HCT116 (cell line): Measurements from ENCODE around the gene ST6GALNAC2. TPM values are rescaled to one million over a fixed set of nuclear protein-coding genes. Genes with fewer than 3 reads are reported as not detected.

Experiments used
- ATAC-seq: fragments of 200-7000 bp; cut with Tn5 transposase; 2 replicates; pipeline ENCODE4 v1.9.1; 2020; ENCODE audit warnings: mild to moderate bottlenecking, moderate library complexity
- BruUV-seq: library from RNA; stranded (reverse); fragments of 400-500 nt; replicated peaks from 2 replicates; lab custom pipeline; 2021; lab: Mats Ljungman, UMichigan
- CTCF ChIA-PET: fragments of 300-600 bp; sonication (Branson Sonifier 250); formaldehyde crosslinking; loops from one replicate; lab custom pipeline; 2021; ENCODE audit warnings: antibody characterized with exemption; lab: Charles Lee
- POLR2A ChIA-PET: fragments of 300-600, 350-600 bp; sonication (Branson Sonifier 250); formaldehyde crosslinking; loops from one replicate; lab custom pipeline; 2021; ENCODE audit warnings: antibody characterized with exemption; lab: Charles Lee
- RAD21 ChIA-PET, 2 experiments: fragments of 300-600 bp; sonication (Branson Sonifier 250); formaldehyde crosslinking; loops; one replicate each; lab custom pipeline; 2023; ENCODE audit warnings: low total read pairs in 2 of 2; ENCODE audit not compliant: uncharacterized antibody in 2 of 2, unreplicated experiment in 2 of 2, low non-redundant PET in 1 of 2; lab: Charles Lee
- DNase-seq: peaks from one replicate; pipeline ENCODE4 v3.0.0-alpha.2; 2010; ENCODE audit warnings: low read depth, low spot score
- H2AFZ ChIP-seq: fragments of 200-600 bp; shearing (Covaris generic), sonication (generic); 2 replicates; pipeline ENCODE4 v1.6.1; 2017; ENCODE audit warnings: low read depth, mixed run types, mixed read lengths, antibody characterized with exemption, low read length; ENCODE audit not compliant: poor library complexity, severe bottlenecking
- H3K27ac ChIP-seq: 2 replicates; pipeline ENCODE4 v1.5.1; 2012; ENCODE audit warnings: low read depth, low read length
- H3K27me3 ChIP-seq: fragments of 200-600 bp; sonication (generic); 2 replicates; pipeline ENCODE4 v1.6.1; 2016; ENCODE audit warnings: mixed run types, low read length, mixed read lengths; ENCODE audit not compliant: insufficient read depth
- H3K36me3 ChIP-seq, 2 experiments: fragments of 200-500 bp in 1 of 2; fragments of 200-600 bp in 1 of 2; sonication (Bioruptor generic) in 1 of 2; sonication (generic) in 1 of 2; 2 replicates each; pipeline versions ENCODE4 v1.5.1 to v1.6.1; 2014 to 2016; ENCODE audit warnings: low read length in 2 of 2, inconsistent platforms in 1 of 2, mixed read lengths in 1 of 2, mixed run types in 1 of 2; ENCODE audit not compliant: insufficient read depth in 2 of 2, control insufficient read depth in 1 of 2
- H3K4me1 ChIP-seq, 2 experiments: fragments of 200-600 bp in 1 of 2; sonication (generic) in 1 of 2; 2 replicates each; pipeline versions ENCODE4 v1.5.1 to v1.6.1; 2012 to 2017; ENCODE audit warnings: low read length in 2 of 2, inconsistent platforms in 1 of 2, mild to moderate bottlenecking in 1 of 2, mixed read lengths in 1 of 2, mixed run types in 1 of 2, moderate library complexity in 1 of 2; ENCODE audit not compliant: insufficient read depth in 2 of 2, control insufficient read depth in 1 of 2
- H3K4me2 ChIP-seq: fragments of 200-600 bp; sonication (generic); 2 replicates; pipeline ENCODE4 v1.6.1; 2017; ENCODE audit warnings: mixed run types, low read length, mixed read lengths
- H3K4me3 ChIP-seq, 2 experiments: fragments of 200-600 bp in 1 of 2; sonication (generic) in 1 of 2; replicated peaks in 1 of 2; 2 replicates each; pipeline ENCODE4 v1.5.1; 2011 to 2016; ENCODE audit warnings: low read length in 2 of 2, control low read depth in 1 of 2, low read depth in 1 of 2, mild to moderate bottlenecking in 1 of 2, mixed read lengths in 1 of 2, mixed run types in 1 of 2
- H3K79me2 ChIP-seq: fragments of 200-600 bp; sonication (generic); 2 replicates; pipeline ENCODE4 v1.6.1; 2017; ENCODE audit warnings: mild to moderate bottlenecking, mixed run types, low read length, moderate library complexity, mixed read lengths; ENCODE audit not compliant: insufficient read depth
- H3K9ac ChIP-seq: fragments of 200-600 bp; sonication (generic); 2 replicates; pipeline ENCODE4 v1.6.1; 2016; ENCODE audit warnings: low read length, mixed read lengths
- H3K9me2 ChIP-seq: fragments of 200-600 bp; sonication (generic), shearing (Covaris generic); 2 replicates; pipeline ENCODE4 v1.6.1; 2017; ENCODE audit warnings: mixed run types, mild to moderate bottlenecking, moderate library complexity; ENCODE audit not compliant: insufficient read depth
- H3K9me3 ChIP-seq, 2 experiments: fragments of 200-500 bp in 1 of 2; fragments of 200-600 bp in 1 of 2; sonication (Bioruptor generic) in 1 of 2; sonication (generic) in 1 of 2; 2 replicates each; pipeline ENCODE4 v1.6.1; 2014 to 2017; ENCODE audit warnings: low read length in 2 of 2, mixed read lengths in 2 of 2, inconsistent platforms in 1 of 2, low read depth in 1 of 2, mild to moderate bottlenecking in 1 of 2, mixed run types in 1 of 2, moderate library complexity in 1 of 2; ENCODE audit not compliant: control insufficient read depth in 1 of 2, insufficient read depth in 1 of 2
- H4K20me1 ChIP-seq: fragments of 200-600 bp; sonication (generic), shearing (Covaris generic); 2 replicates; pipeline ENCODE4 v1.6.1; 2017; ENCODE audit warnings: mixed run types, mild to moderate bottlenecking, moderate library complexity; ENCODE audit not compliant: insufficient read depth
- ATF3 ChIP-seq: IDR thresholded peaks from 2 replicates; pipeline ENCODE4 v1.6.1; 2012
- EGR1 ChIP-seq: IDR thresholded peaks from 2 replicates; pipeline ENCODE4 v1.6.1; 2012; ENCODE audit warnings: low read depth
- ELF1 ChIP-seq: IDR thresholded peaks from 2 replicates; pipeline ENCODE4 v1.6.1; 2012; ENCODE audit warnings: low read depth, borderline replicate concordance
- EZH2phosphoT487 ChIP-seq: fragments of 200-600 bp; IDR thresholded peaks from 2 replicates; pipeline ENCODE4 v1.6.1; 2018; ENCODE audit warnings: antibody characterized with exemption, borderline replicate concordance
- MAX ChIP-seq: IDR thresholded peaks from 2 replicates; pipeline ENCODE4 v1.6.1; 2012
- POLR2A ChIP-seq: IDR thresholded peaks from 2 replicates; pipeline ENCODE4 v1.7.0; 2011; ENCODE audit warnings: borderline replicate concordance; ENCODE audit not compliant: insufficient read depth, insufficient read length; ENCODE audit errors: extremely low read depth
- RAD21 ChIP-seq: IDR thresholded peaks from 2 replicates; pipeline ENCODE4 v1.6.1; 2012; ENCODE audit warnings: low read depth, mild to moderate bottlenecking
- TCF7L2 ChIP-seq: IDR thresholded peaks from 2 replicates; pipeline ENCODE4 v1.7.0; 2011; ENCODE audit warnings: borderline replicate concordance, inconsistent platforms; ENCODE audit not compliant: insufficient read depth, insufficient read length; ENCODE audit errors: extremely low read depth
- intact Hi-C: fragments of 100-400 bp; cut with micrococcal nuclease; formaldehyde crosslinking; loops from 2 replicates; pipeline ENCODE4 v1.10.0; 2022
- total RNA-seq: library from RNA; stranded (reverse); gene quantifications from one replicate; pipeline ENCODE4 v1.2.1, GENCODE V29; 2021; ENCODE audit not compliant: unreplicated experiment
- TF ChIP-seq, protein P1 (sequence below): IDR thresholded peaks from 2 replicates; pipeline ENCODE4 v1.6.1; 2012; ENCODE audit warnings: low read depth

The ST6GALNAC2 gene
- total RNA-seq, 1 experiment from 2014 or later: 14.7 TPM

DNA sequence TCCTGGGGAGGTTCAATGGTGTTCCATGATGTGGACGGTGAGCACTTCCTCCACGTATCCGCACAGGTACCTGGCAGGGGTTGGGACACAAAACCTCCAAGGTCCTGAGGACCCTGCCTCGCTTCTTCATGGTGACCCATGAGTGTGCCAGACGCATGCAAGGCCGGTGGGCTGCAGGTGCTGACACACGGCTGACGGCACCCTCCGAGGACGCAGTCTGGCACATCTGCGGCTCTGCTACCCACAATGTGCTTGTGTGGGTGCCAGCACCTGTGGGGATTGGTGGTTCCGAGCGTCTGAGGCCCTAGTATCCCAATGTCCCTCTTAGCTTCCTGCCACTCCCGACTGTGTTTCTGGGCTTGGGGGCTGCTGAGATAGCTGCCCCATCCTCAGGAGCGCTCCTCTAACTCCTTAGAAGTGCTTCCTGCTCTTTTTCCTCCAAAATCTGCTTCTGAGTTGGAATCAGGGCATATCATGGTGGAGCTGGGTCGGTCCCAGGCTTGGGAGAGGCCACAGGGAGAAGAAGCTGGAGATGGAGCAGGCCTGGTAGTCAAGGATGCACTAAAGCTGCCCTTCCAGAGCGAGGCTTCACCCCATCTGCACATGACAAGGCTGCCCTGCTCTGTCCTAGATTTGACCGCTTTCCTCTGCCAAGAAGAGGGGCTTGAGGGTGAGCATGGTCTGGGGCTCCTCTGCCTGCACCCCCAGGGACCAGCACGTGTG, 49.7 kb downstream of the ST6GALNAC2 start:
- H3K9ac ChIP-seq: no peak overlapping the region
- no peak overlapping the region for H3K27ac ChIP-seq
- H2AFZ ChIP-seq: no peak overlapping the region
- H3K9me2 ChIP-seq: no peaks in the 10 kb centered on the region
- no peak for ATAC-seq
- no TSS peak for BruUV-seq
- intact Hi-C loops: no loop called here
- DNase-seq: no peak
- H3K36me3 ChIP-seq: no peaks in the 10 kb centered on the region
- ChIA-PET RAD21 (no interaction called here), POLR2A (interaction anchor here (1.3 kb wide), 1 partner anchor 21 kb away, joined by 4 read pairs; no protein-coding TSS in a partner anchor), CTCF (interaction anchor here (2.2 kb wide), 1 partner anchor 13 kb away, joined by 8 read pairs; no protein-coding TSS in a partner anchor)
- no peaks in the 10 kb centered on the region for H3K79me2 ChIP-seq
- no peaks in the 10 kb centered on the region for H3K9me3 ChIP-seq
- H3K4me1 ChIP-seq: peaks cover 5 to 10% of the 10 kb centered on the region in 2 experiments
- H3K4me2 ChIP-seq: no peak overlapping the region
- no peaks in the 10 kb centered on the region for H4K20me1 ChIP-seq
- H3K4me3 ChIP-seq: no peak overlapping the region
- TF ChIP-seq ELF1 (no peak), POLR2A (no peak), TCF7L2 (no peak), MAX (no peak), EZH2phosphoT487 (no peak), EGR1 (no peak), ATF3 (no peak), RAD21 (no peak)
- TF ChIP-seq, protein P1, sequence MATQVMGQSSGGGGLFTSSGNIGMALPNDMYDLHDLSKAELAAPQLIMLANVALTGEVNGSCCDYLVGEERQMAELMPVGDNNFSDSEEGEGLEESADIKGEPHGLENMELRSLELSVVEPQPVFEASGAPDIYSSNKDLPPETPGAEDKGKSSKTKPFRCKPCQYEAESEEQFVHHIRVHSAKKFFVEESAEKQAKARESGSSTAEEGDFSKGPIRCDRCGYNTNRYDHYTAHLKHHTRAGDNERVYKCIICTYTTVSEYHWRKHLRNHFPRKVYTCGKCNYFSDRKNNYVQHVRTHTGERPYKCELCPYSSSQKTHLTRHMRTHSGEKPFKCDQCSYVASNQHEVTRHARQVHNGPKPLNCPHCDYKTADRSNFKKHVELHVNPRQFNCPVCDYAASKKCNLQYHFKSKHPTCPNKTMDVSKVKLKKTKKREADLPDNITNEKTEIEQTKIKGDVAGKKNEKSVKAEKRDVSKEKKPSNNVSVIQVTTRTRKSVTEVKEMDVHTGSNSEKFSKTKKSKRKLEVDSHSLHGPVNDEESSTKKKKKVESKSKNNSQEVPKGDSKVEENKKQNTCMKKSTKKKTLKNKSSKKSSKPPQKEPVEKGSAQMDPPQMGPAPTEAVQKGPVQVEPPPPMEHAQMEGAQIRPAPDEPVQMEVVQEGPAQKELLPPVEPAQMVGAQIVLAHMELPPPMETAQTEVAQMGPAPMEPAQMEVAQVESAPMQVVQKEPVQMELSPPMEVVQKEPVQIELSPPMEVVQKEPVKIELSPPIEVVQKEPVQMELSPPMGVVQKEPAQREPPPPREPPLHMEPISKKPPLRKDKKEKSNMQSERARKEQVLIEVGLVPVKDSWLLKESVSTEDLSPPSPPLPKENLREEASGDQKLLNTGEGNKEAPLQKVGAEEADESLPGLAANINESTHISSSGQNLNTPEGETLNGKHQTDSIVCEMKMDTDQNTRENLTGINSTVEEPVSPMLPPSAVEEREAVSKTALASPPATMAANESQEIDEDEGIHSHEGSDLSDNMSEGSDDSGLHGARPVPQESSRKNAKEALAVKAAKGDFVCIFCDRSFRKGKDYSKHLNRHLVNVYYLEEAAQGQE: no peak
- no peaks in the 10 kb centered on the region for H3K27me3 ChIP-seq
